ENCODE measurements around the gene REM1.

The REM1 gene

DNA sequence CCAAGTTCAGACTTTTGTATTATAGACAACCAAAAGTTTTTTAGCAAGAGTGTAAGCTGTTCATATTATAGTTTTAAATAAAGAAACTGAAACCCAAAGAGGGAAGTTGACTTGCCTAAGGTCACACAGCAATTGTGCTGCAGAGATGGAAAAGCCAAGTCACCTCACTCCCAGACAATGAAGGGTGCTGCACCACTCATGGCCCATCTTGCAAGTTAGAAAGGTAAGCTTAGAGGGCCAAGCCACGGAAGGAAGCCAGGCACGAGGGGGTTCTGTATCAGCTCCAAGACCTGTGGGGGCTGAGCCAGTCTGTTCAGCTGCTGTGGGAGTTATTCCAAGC lies 1.0 kb upstream of the REM1 start:
- TF ChIP-seq USF1 (IDR thresholded peaks at IDR 0.05) (no peak), REST (IDR thresholded peaks at IDR 0.05; ENCODE audit: low read depth) (no peak), EGR1 (IDR thresholded peaks at IDR 0.05) (no peak), TAF1 (IDR thresholded peaks at IDR 0.05; ENCODE audit: low read depth) (no peak), TCF12 (IDR thresholded peaks at IDR 0.05; ENCODE audit: low read depth) (no peak), MAX (IDR thresholded peaks at IDR 0.05) (no peak), NFIC (IDR thresholded peaks at IDR 0.05) (no peak), FOXM1 (IDR thresholded peaks at IDR 0.05; ENCODE audit: borderline replicate concordance, low read depth) (no peak), ZBTB7A (IDR thresholded peaks at IDR 0.05; ENCODE audit: low read depth) (no peak), TEAD4 (IDR thresholded peaks at IDR 0.05) (no peak), CREB1 (IDR thresholded peaks at IDR 0.05; ENCODE audit: low read depth) (no peak), CEBPB (IDR thresholded peaks at IDR 0.05) (no peak), EP300 (IDR thresholded peaks at IDR 0.05; ENCODE audit: borderline replicate concordance) (no peak), YY1 (IDR thresholded peaks at IDR 0.05; ENCODE audit: low read depth) (no peak)

- TF ChIP-seq FOXM1 (IDR thresholded peaks at IDR 0.05; ENCODE audit: borderline replicate concordance, low read depth), result no peak
- TF ChIP-seq RAD21 (IDR thresholded peaks at IDR 0.05; ENCODE audit: low read depth), result no peak
- no peak for TF ChIP-seq EGR1 (IDR thresholded peaks at IDR 0.05)
- TF ChIP-seq MAX (IDR thresholded peaks at IDR 0.05), result no peak
- TF ChIP-seq TAF1 (IDR thresholded peaks at IDR 0.05; ENCODE audit: low read depth), result no peak
- no peak for TF ChIP-seq REST (IDR thresholded peaks at IDR 0.05; ENCODE audit: low read depth)
- no peak for TF ChIP-seq NFIC (IDR thresholded peaks at IDR 0.05)
- no peak for TF ChIP-seq TCF12 (IDR thresholded peaks at IDR 0.05; ENCODE audit: low read depth)
- TF ChIP-seq ZBTB7A (IDR thresholded peaks at IDR 0.05; ENCODE audit: low read depth), result no peak; the same call in 1 of the 2 replicates
- no peak for TF ChIP-seq CEBPB (IDR thresholded peaks at IDR 0.05)
- TF ChIP-seq EP300 (IDR thresholded peaks at IDR 0.05; ENCODE audit: borderline replicate concordance), result no peak
- TF ChIP-seq CREB1 (IDR thresholded peaks at IDR 0.05; ENCODE audit: low read depth), result no peak
- TF ChIP-seq YY1 (IDR thresholded peaks at IDR 0.05; ENCODE audit: low read depth), result no peak
- TF ChIP-seq USF1 (IDR thresholded peaks at IDR 0.05), result no peak
- no peak for TF ChIP-seq TEAD4 (IDR thresholded peaks at IDR 0.05)
These were observed 595 bp downstream of the REM1 start for GRCh38 chr20:31475472-31476293.

DNA sequence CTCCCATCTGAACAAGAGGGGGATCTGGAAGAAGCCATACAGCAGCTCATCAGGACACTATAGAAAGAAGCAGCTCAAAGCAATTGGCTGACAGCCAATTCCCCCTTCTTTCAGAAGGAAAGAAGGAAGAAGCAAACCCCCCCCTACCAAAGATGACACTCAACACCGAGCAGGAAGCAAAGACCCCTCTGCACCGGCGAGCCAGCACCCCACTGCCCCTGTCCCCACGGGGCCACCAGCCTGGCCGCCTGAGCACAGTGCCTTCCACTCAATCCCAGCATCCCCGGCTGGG lies 1.2 kb downstream of the REM1 start:
- peak; percentile 38; the same call in 1 of the 2 replicates for TF ChIP-seq NFIC (IDR thresholded peaks at IDR 0.05)
- no peak for TF ChIP-seq TCF12 (IDR thresholded peaks at IDR 0.05; ENCODE audit: low read depth)

DNA sequence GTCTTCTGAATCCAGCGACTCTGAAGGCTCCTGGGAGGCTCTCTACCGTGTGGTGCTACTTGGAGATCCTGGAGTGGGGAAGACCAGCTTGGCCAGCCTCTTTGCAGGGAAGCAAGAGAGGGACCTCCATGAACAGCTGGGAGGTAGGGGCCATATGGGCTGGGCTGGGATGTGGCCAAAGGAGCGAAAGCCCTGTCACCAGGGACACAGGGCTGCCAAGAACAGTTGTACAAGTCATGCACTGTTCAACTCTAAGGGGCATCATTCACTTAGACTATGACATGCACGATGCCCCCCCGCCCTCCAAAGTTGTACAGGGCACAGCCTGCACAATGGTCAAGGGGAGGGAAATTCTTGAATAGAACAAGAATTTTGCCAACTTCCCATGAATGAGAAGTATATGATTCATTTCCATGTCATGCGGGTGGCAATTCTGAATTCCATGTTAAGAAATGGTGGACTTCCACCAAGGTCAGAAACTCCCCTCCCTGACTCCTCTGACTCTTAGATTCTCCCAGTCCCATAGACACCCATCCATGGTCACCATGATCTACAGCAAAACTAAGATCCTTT lies 1.6 kb downstream of the REM1 start:
- TF ChIP-seq ZBTB7A (IDR thresholded peaks at IDR 0.05; ENCODE audit: low read depth) (no peak), USF1 (IDR thresholded peaks at IDR 0.05) (no peak), FOXM1 (IDR thresholded peaks at IDR 0.05; ENCODE audit: borderline replicate concordance, low read depth) (no peak), REST (IDR thresholded peaks at IDR 0.05; ENCODE audit: low read depth) (no peak), CREB1 (IDR thresholded peaks at IDR 0.05; ENCODE audit: low read depth) (no peak), TCF12 (IDR thresholded peaks at IDR 0.05; ENCODE audit: low read depth) (no peak), RAD21 (IDR thresholded peaks at IDR 0.05; ENCODE audit: low read depth) (no peak), EP300 (IDR thresholded peaks at IDR 0.05; ENCODE audit: borderline replicate concordance) (no peak), EGR1 (IDR thresholded peaks at IDR 0.05) (no peak)
